ENCODE results near the gene HEBP1.

HEBP1 gene

GRCh38 chr12:12952036-12952435 is 48.0 kb downstream of the HEBP1 start, which contains the start of gene GPRC5D:
Gene GPRC5D, minus strand, starts transcription at chr12:12952170. Its CDS starts 1,786 bp downstream, at chr12:12950384.
- H3K4ac ChIP-seq (ENCODE audit: low read depth, low read length): no peak within 1 kb of the TSS
- WGBS (ENCODE audit: extremely low coverage, insufficient coverage, insufficient read length): no CpG with 5 or more reads among the region's 6 CpGs
- H2BK120ac ChIP-seq (ENCODE audit: insufficient read depth, low read length, poor library complexity): no peak within 1 kb of the TSS
- H3K18ac ChIP-seq (ENCODE audit: low read length): no peak within 1 kb of the TSS
- no peak within 1 kb of the TSS for H3K4me3 ChIP-seq (ENCODE audit: low read depth, low read length)
- no peaks in the 10 kb centered on the region for H3K79me2 ChIP-seq (ENCODE audit: control insufficient read depth, insufficient read depth, low read length, poor library complexity)
- DNase-seq: no peak
- H3K79me1 ChIP-seq (ENCODE audit: low read length): no peaks in the 10 kb centered on the region
- no peaks in the 10 kb centered on the region for H3K27me3 ChIP-seq (ENCODE audit: insufficient read depth, low read length)
- no peak within 1 kb of the TSS for H2BK5ac ChIP-seq (ENCODE audit: low read depth, low read length, poor library complexity)
- H4K91ac ChIP-seq (ENCODE audit: low read depth, low read length): no peak within 1 kb of the TSS
- H3K27ac ChIP-seq (ENCODE audit: low read depth, low read length): no peak within 1 kb of the TSS
- H3K23ac ChIP-seq (ENCODE audit: low read length): no peak within 1 kb of the TSS
- H3K4me2 ChIP-seq (ENCODE audit: low read length): no peak within 1 kb of the TSS
- no peak within 1 kb of the TSS for H3K9ac ChIP-seq (ENCODE audit: low read length)
- no peaks in the 10 kb centered on the region for H3K9me3 ChIP-seq (ENCODE audit: insufficient read depth, low read depth, low read length)
- H2BK12ac ChIP-seq (ENCODE audit: low read length): no peak within 1 kb of the TSS
- no peak within 1 kb of the TSS for H4K12ac ChIP-seq (ENCODE audit: low read depth, low read length)
- H2AFZ ChIP-seq (ENCODE audit: insufficient read depth, low read length, poor library complexity): no peak within 1 kb of the TSS
- H4K8ac ChIP-seq (ENCODE audit: low read depth, low read length): no peak within 1 kb of the TSS
- H2AK5ac ChIP-seq (ENCODE audit: low read length): no peak within 1 kb of the TSS
- no peaks in the 10 kb centered on the region for H3K4me1 ChIP-seq (ENCODE audit: control insufficient read depth in 1 of 2, insufficient read depth in 2 of 2, low read length in 2 of 2)
- H3K14ac ChIP-seq (ENCODE audit: low read length): no peak within 1 kb of the TSS
- peaks cover 0 to 4% of the 10 kb centered on the region in 2 experiments for H3K36me3 ChIP-seq (ENCODE audit: control insufficient read depth in 1 of 2, insufficient read depth in 2 of 2, low read length in 2 of 2)

- Histone ChIP-seq H3K27ac (ENCODE audit: low read depth, low read length) (no peak overlapping the region), H3K4me2 (ENCODE audit: low read length) (no peak overlapping the region), H3K4me3 (ENCODE audit: low read depth, low read length) (no peak overlapping the region), H4K8ac (ENCODE audit: low read depth, low read length) (no peak overlapping the region), H3K14ac (ENCODE audit: low read length) (no peak overlapping the region), H3K9me3 (ENCODE audit: insufficient read depth, low read depth, low read length) (no peaks in the 10 kb centered on the region), H3K18ac (ENCODE audit: low read length) (no peak overlapping the region), H3K79me1 (ENCODE audit: low read length) (no peaks in the 10 kb centered on the region), H3K4me1 (ENCODE audit: control insufficient read depth in 1 of 2, insufficient read depth in 2 of 2, low read length in 2 of 2) (no peaks in the 10 kb centered on the region), H3K27me3 (ENCODE audit: insufficient read depth, low read length) (no peaks in the 10 kb centered on the region), H3K23ac (ENCODE audit: low read length) (no peak overlapping the region), H3K4ac (ENCODE audit: low read depth, low read length) (no peak overlapping the region), H4K12ac (ENCODE audit: low read depth, low read length) (no peak overlapping the region), H3K36me3 (ENCODE audit: control insufficient read depth in 1 of 2, insufficient read depth in 2 of 2, low read length in 2 of 2) (peaks cover 0 to 4% of the 10 kb centered on the region in 2 experiments), H2BK12ac (ENCODE audit: low read length) (no peak overlapping the region), H3K9ac (ENCODE audit: low read length) (no peak overlapping the region), H3K79me2 (ENCODE audit: control insufficient read depth, insufficient read depth, low read length, poor library complexity) (no peaks in the 10 kb centered on the region), H2AFZ (ENCODE audit: insufficient read depth, low read length, poor library complexity) (no peak overlapping the region), H4K91ac (ENCODE audit: low read depth, low read length) (no peak overlapping the region), H2AK5ac (ENCODE audit: low read length) (no peak overlapping the region), H2BK120ac (ENCODE audit: insufficient read depth, low read length, poor library complexity) (no peak overlapping the region), H2BK5ac (ENCODE audit: low read depth, low read length, poor library complexity) (no peak overlapping the region)
- WGBS (ENCODE audit: extremely low coverage, insufficient coverage, insufficient read length): no CpG with 5 or more reads among the region's 1 CpG
- no peak for DNase-seq
Measured at GRCh38 chr12:12951504-12951903, 48.6 kb downstream of the HEBP1 start.

GRCh38 chr12:12947902-12948301 is 52.2 kb downstream of the HEBP1 start:
- Histone ChIP-seq H3K79me1 (ENCODE audit: low read length) (no peaks in the 10 kb centered on the region), H2BK12ac (ENCODE audit: low read length) (no peak overlapping the region)
- WGBS (ENCODE audit: extremely low coverage, insufficient coverage, insufficient read length): no CpG with 5 or more reads among the region's 4 CpGs

GRCh38 chr12:12946686-12947355 is 53.2 kb downstream of the HEBP1 start:
- no peak overlapping the region for H3K14ac ChIP-seq (ENCODE audit: low read length)
- no peak overlapping the region for H4K91ac ChIP-seq (ENCODE audit: low read depth, low read length)
- no peak overlapping the region for H3K4ac ChIP-seq (ENCODE audit: low read depth, low read length)
- no peak overlapping the region for H2BK120ac ChIP-seq (ENCODE audit: insufficient read depth, low read length, poor library complexity)
- H3K9ac ChIP-seq (ENCODE audit: low read length): no peak overlapping the region
- H3K79me2 ChIP-seq (ENCODE audit: control insufficient read depth, insufficient read depth, low read length, poor library complexity): no peaks in the 10 kb centered on the region
- no CpG with 5 or more reads among the region's 7 CpGs for WGBS (ENCODE audit: extremely low coverage, insufficient coverage, insufficient read length)
- peaks cover 2 to 4% of the 10 kb centered on the region in 2 experiments for H3K4me1 ChIP-seq (ENCODE audit: control insufficient read depth in 1 of 2, insufficient read depth in 2 of 2, low read length in 2 of 2)
- no peak overlapping the region for H3K18ac ChIP-seq (ENCODE audit: low read length)
- H3K4me2 ChIP-seq (ENCODE audit: low read length): no peak overlapping the region
- H2AFZ ChIP-seq (ENCODE audit: insufficient read depth, low read length, poor library complexity): no peak overlapping the region
- H3K27ac ChIP-seq (ENCODE audit: low read depth, low read length): no peak overlapping the region
- no peak overlapping the region for H4K12ac ChIP-seq (ENCODE audit: low read depth, low read length)
- no peak for DNase-seq
- H2AK5ac ChIP-seq (ENCODE audit: low read length): no peak overlapping the region
- H3K9me3 ChIP-seq (ENCODE audit: insufficient read depth, low read depth, low read length): no peaks in the 10 kb centered on the region
- no peak overlapping the region for H3K23ac ChIP-seq (ENCODE audit: low read length)
- no peaks in the 10 kb centered on the region for H3K27me3 ChIP-seq (ENCODE audit: insufficient read depth, low read length)
- no peaks in the 10 kb centered on the region for H3K79me1 ChIP-seq (ENCODE audit: low read length)
- no peak overlapping the region for H2BK5ac ChIP-seq (ENCODE audit: low read depth, low read length, poor library complexity)
- no peak overlapping the region for H2BK12ac ChIP-seq (ENCODE audit: low read length)
- H3K4me3 ChIP-seq (ENCODE audit: low read depth, low read length): no peak overlapping the region
- H4K8ac ChIP-seq (ENCODE audit: low read depth, low read length): no peak overlapping the region
- H3K36me3 ChIP-seq (ENCODE audit: control insufficient read depth in 1 of 2, insufficient read depth in 2 of 2, low read length in 2 of 2): peaks cover 0 to 4% of the 10 kb centered on the region in 2 experiments

More at GRCh38 chr12:12947902-12948301, 52.2 kb downstream of the HEBP1 start:
- no peaks in the 10 kb centered on the region for H3K9me3 ChIP-seq (ENCODE audit: insufficient read depth, low read depth, low read length)
- no peak overlapping the region for H3K9ac ChIP-seq (ENCODE audit: low read length)
- no peak overlapping the region for H2AK5ac ChIP-seq (ENCODE audit: low read length)
- H3K4me1 ChIP-seq (ENCODE audit: control insufficient read depth in 1 of 2, insufficient read depth in 2 of 2, low read length in 2 of 2): no peaks in the 10 kb centered on the region
- no peak overlapping the region for H3K23ac ChIP-seq (ENCODE audit: low read length)
- H3K18ac ChIP-seq (ENCODE audit: low read length): no peak overlapping the region
- H3K4me2 ChIP-seq (ENCODE audit: low read length): no peak overlapping the region
- H4K12ac ChIP-seq (ENCODE audit: low read depth, low read length): no peak overlapping the region
- H3K79me2 ChIP-seq (ENCODE audit: control insufficient read depth, insufficient read depth, low read length, poor library complexity): no peaks in the 10 kb centered on the region
- no peak overlapping the region for H4K91ac ChIP-seq (ENCODE audit: low read depth, low read length)
- H2BK5ac ChIP-seq (ENCODE audit: low read depth, low read length, poor library complexity): no peak overlapping the region
- H2AFZ ChIP-seq (ENCODE audit: insufficient read depth, low read length, poor library complexity): no peak overlapping the region
- DNase-seq: peak in 1 of 2 donors; percentile 37
- H3K14ac ChIP-seq (ENCODE audit: low read length): no peak overlapping the region
- no peak overlapping the region for H3K27ac ChIP-seq (ENCODE audit: low read depth, low read length)
- H3K36me3 ChIP-seq (ENCODE audit: control insufficient read depth in 1 of 2, insufficient read depth in 2 of 2, low read length in 2 of 2): peaks cover 0 to 4% of the 10 kb centered on the region in 2 experiments
- no peak overlapping the region for H3K4ac ChIP-seq (ENCODE audit: low read depth, low read length)
- no peak overlapping the region for H4K8ac ChIP-seq (ENCODE audit: low read depth, low read length)
- H3K27me3 ChIP-seq (ENCODE audit: insufficient read depth, low read length): no peaks in the 10 kb centered on the region
- H3K4me3 ChIP-seq (ENCODE audit: low read depth, low read length): no peak overlapping the region
- H2BK120ac ChIP-seq (ENCODE audit: insufficient read depth, low read length, poor library complexity): no peak overlapping the region
